HepG2 (cell line): Measurements from ENCODE around the gene FOXK2. TPM values are rescaled to one million over a fixed set of nuclear protein-coding genes. Genes with fewer than 3 reads are reported as not detected.

Source experiments
- AGO1 ChIP-seq: fragments of 200-400 bp; formaldehyde crosslinking; IDR thresholded peaks from 2 replicates; pipeline ENCODE4 v1.6.1; 2017; ENCODE audit warnings: mild to moderate bottlenecking, low read depth, low read length, moderate library complexity; ENCODE audit not compliant: poor library complexity, severe bottlenecking
- ARID3A ChIP-seq: IDR thresholded peaks from 2 replicates; pipeline ENCODE4 v1.6.1; 2012; ENCODE audit warnings: low read depth, low read length, improper control_type of control experiment
- ASH2L ChIP-seq: fragments of 300-600, 200-600 bp; sonication (generic); IDR thresholded peaks from 2 replicates; pipeline ENCODE4 v1.7.0; 2017; ENCODE audit warnings: low read depth, mild to moderate bottlenecking, moderate library complexity, mixed read lengths, low read length; ENCODE audit not compliant: insufficient read length
- ATF5 ChIP-seq: sonication (generic); formaldehyde crosslinking; IDR thresholded peaks from 2 replicates; pipeline ENCODE4 v1.4.0; 2020; ENCODE audit warnings: mild to moderate bottlenecking, low read depth, missing genetic modification reagents
- CHCHD3 ChIP-seq: sonication (generic); formaldehyde crosslinking; IDR thresholded peaks from 2 replicates; pipeline ENCODE4 v1.8.0; 2022; ENCODE audit warnings: mild to moderate bottlenecking, missing genetic modification reagents, moderate library complexity
- DDIT3 ChIP-seq: sonication (generic); formaldehyde crosslinking; IDR thresholded peaks from 2 replicates; pipeline ENCODE4 v1.4.0; 2020; ENCODE audit warnings: mild to moderate bottlenecking, missing genetic modification reagents
- HMGA1 ChIP-seq: sonication (generic); formaldehyde crosslinking; conservative IDR thresholded peaks from 2 replicates; pipeline ENCODE4 v1.4.0; 2020; ENCODE audit warnings: missing genetic modification reagents
- NCOR1 ChIP-seq: fragments of 200-600 bp; sonication (generic); IDR thresholded peaks from 2 replicates; pipeline ENCODE4 v1.7.0; 2017; ENCODE audit warnings: antibody characterized with exemption, low read length, borderline replicate concordance
- NONO ChIP-seq, 2 experiments: fragments of 450-650 bp in 1 of 2; sonication (generic) in 1 of 2; formaldehyde crosslinking in 1 of 2; IDR thresholded peaks in 1 of 2; conservative IDR thresholded peaks in 1 of 2; 2 replicates each; pipeline versions ENCODE4 v1.6.1 to v1.8.0; 2017 to 2022; ENCODE audit warnings: mild to moderate bottlenecking in 1 of 2, missing genetic modification reagents in 1 of 2, moderate library complexity in 1 of 2
- SMARCE1 ChIP-seq: fragments of 450-650 bp; IDR thresholded peaks from 2 replicates; pipeline ENCODE4 v1.6.1; 2017; ENCODE audit warnings: borderline replicate concordance
- TARDBP ChIP-seq: sonication (generic); formaldehyde crosslinking; IDR thresholded peaks from 2 replicates; pipeline ENCODE4 v1.8.0; 2022; ENCODE audit warnings: mild to moderate bottlenecking, missing genetic modification reagents
- ZNF264 ChIP-seq: sonication (generic); formaldehyde crosslinking; IDR thresholded peaks from 2 replicates; pipeline ENCODE4 v1.4.0; 2020; ENCODE audit warnings: missing genetic modification reagents
- ZNF598 ChIP-seq: sonication (generic); formaldehyde crosslinking; IDR thresholded peaks from 2 replicates; pipeline ENCODE4 v1.5.1; 2020; ENCODE audit warnings: mild to moderate bottlenecking, missing genetic modification reagents, borderline replicate concordance
- ZNF7 ChIP-seq: IDR thresholded peaks from 2 replicates; pipeline ENCODE4 v1.6.1; 2016; ENCODE audit warnings: missing biosample characterization, missing genetic modification reagents
- polyA plus RNA-seq, 8 experiments: library from polyadenylated mRNA; depleted of rRNA in 3 of 8; stranded (reverse) in 7 of 8; unstranded in 1 of 8; fragments of >200 nt; fragmentation: Illumina TruSeq in 4 of 8; extraction: Trizol in 4 of 8; gene quantifications; 2 replicates each; pipeline versions ENCODE4 v1.2.1 to v1.2.3, GENCODE V29; 2011 to 2016; ENCODE audit warnings: low read depth in 4 of 8, missing spikeins in 1 of 8, mixed read lengths in 1 of 8; ENCODE audit not compliant: insufficient read depth in 1 of 8
- total RNA-seq, 5 experiments: library from RNA; depleted of rRNA; stranded (reverse); fragments of >200 nt; fragmentation: Illumina TruSeq; extraction: Trizol; gene quantifications; 2 replicates each; pipeline ENCODE4 v1.2.3, GENCODE V29; 2016; ENCODE audit warnings: low read depth in 1 of 5
- TF ChIP-seq, protein P1 (sequence below): sonication (generic); formaldehyde crosslinking; IDR thresholded peaks from 2 replicates; pipeline ENCODE4 v1.5.1; 2020; ENCODE audit warnings: mild to moderate bottlenecking, missing genetic modification reagents, moderate library complexity
- TF ChIP-seq, protein P2 (sequence below): IDR thresholded peaks from 2 replicates; pipeline ENCODE4 v1.6.1; 2016; ENCODE audit warnings: missing compliant biosample characterization, missing genetic modification reagents, borderline replicate concordance
- TF ChIP-seq, protein P3 (sequence below): sonication (generic); formaldehyde crosslinking; IDR thresholded peaks from 2 replicates; pipeline ENCODE4 v1.8.0; 2022; ENCODE audit warnings: mild to moderate bottlenecking, missing genetic modification reagents; ENCODE audit not compliant: insufficient replicate concordance

FOXK2 gene
- total and polyA plus RNA-seq, 2 of the 13 experiments (the other 11 are each of a cell fraction or from before 2014, with no cell fraction given): 67.1 to 67.2 TPM

- TF ChIP-seq ZNF264 (CRISPR knock-in tag) (peak; percentile 60; the same call in 1 of the 2 replicates), NCOR1 (0 out of 2 replicates have a peak, but pooled peaks have one; percentile 16), TARDBP (CRISPR knock-in tag) (no peak), ARID3A (no peak), HMGA1 (CRISPR knock-in tag) (no peak), ASH2L (peak; percentile 69), ZNF598 (no peak; the same call in 1 of the 2 replicates), AGO1 (no peak), DDIT3 (no peak), NONO (IDR thresholded peaks at IDR 0.05) (no peak), NONO (CRISPR knock-in tag; conservative IDR thresholded peaks at IDR 0.05) (no peak), CHCHD3 (CRISPR knock-in tag) (no peak), ZNF7 (no peak), SMARCE1 (no peak), ATF5 (CRISPR knock-in tag) (no peak; the same call in 1 of the 2 replicates)
- TF ChIP-seq, protein P1, sequence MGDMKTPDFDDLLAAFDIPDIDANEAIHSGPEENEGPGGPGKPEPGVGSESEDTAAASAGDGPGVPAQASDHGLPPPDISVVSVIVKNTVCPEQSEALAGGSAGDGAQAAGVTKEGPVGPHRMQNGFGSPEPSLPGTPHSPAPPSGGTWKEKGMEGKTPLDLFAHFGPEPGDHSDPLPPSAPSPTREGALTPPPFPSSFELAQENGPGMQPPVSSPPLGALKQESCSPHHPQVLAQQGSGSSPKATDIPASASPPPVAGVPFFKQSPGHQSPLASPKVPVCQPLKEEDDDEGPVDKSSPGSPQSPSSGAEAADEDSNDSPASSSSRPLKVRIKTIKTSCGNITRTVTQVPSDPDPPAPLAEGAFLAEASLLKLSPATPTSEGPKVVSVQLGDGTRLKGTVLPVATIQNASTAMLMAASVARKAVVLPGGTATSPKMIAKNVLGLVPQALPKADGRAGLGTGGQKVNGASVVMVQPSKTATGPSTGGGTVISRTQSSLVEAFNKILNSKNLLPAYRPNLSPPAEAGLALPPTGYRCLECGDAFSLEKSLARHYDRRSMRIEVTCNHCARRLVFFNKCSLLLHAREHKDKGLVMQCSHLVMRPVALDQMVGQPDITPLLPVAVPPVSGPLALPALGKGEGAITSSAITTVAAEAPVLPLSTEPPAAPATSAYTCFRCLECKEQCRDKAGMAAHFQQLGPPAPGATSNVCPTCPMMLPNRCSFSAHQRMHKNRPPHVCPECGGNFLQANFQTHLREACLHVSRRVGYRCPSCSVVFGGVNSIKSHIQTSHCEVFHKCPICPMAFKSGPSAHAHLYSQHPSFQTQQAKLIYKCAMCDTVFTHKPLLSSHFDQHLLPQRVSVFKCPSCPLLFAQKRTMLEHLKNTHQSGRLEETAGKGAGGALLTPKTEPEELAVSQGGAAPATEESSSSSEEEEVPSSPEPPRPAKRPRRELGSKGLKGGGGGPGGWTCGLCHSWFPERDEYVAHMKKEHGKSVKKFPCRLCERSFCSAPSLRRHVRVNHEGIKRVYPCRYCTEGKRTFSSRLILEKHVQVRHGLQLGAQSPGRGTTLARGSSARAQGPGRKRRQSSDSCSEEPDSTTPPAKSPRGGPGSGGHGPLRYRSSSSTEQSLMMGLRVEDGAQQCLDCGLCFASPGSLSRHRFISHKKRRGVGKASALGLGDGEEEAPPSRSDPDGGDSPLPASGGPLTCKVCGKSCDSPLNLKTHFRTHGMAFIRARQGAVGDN (CRISPR knock-in tag): peak; percentile 87
- TF ChIP-seq, protein P2, sequence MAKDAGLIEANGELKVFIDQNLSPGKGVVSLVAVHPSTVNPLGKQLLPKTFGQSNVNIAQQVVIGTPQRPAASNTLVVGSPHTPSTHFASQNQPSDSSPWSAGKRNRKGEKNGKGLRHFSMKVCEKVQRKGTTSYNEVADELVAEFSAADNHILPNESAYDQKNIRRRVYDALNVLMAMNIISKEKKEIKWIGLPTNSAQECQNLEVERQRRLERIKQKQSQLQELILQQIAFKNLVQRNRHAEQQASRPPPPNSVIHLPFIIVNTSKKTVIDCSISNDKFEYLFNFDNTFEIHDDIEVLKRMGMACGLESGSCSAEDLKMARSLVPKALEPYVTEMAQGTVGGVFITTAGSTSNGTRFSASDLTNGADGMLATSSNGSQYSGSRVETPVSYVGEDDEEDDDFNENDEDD (CRISPR knock-in tag): peak; percentile 3; the same call in 1 of the 2 replicates
- TF ChIP-seq, protein P3, sequence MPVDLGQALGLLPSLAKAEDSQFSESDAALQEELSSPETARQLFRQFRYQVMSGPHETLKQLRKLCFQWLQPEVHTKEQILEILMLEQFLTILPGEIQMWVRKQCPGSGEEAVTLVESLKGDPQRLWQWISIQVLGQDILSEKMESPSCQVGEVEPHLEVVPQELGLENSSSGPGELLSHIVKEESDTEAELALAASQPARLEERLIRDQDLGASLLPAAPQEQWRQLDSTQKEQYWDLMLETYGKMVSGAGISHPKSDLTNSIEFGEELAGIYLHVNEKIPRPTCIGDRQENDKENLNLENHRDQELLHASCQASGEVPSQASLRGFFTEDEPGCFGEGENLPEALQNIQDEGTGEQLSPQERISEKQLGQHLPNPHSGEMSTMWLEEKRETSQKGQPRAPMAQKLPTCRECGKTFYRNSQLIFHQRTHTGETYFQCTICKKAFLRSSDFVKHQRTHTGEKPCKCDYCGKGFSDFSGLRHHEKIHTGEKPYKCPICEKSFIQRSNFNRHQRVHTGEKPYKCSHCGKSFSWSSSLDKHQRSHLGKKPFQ (CRISPR knock-in tag): no peak
These were observed at the start of gene FOXK2 (continued) for GRCh38 chr17:82518826-82519810.
